VCaP (cell line): ENCODE measurements around the gene NPEPPS.
"Not testable (repeated sequence)": the region's sequence is repeated elsewhere in the genome, so short reads cannot be mapped to it uniquely, and the experiment has no call there.

Source experiments
- H3K27ac ChIP-seq: fragments of 450-650 bp; 2 replicates; pipeline ENCODE4 v1.5.1; 2017
- CTCF ChIP-seq: fragments of 450-650 bp; conservative IDR thresholded peaks from 2 replicates; pipeline ENCODE4 v1.5.1; 2017; ENCODE audit warnings: mild to moderate bottlenecking, moderate library complexity

Gene NPEPPS

DNA sequence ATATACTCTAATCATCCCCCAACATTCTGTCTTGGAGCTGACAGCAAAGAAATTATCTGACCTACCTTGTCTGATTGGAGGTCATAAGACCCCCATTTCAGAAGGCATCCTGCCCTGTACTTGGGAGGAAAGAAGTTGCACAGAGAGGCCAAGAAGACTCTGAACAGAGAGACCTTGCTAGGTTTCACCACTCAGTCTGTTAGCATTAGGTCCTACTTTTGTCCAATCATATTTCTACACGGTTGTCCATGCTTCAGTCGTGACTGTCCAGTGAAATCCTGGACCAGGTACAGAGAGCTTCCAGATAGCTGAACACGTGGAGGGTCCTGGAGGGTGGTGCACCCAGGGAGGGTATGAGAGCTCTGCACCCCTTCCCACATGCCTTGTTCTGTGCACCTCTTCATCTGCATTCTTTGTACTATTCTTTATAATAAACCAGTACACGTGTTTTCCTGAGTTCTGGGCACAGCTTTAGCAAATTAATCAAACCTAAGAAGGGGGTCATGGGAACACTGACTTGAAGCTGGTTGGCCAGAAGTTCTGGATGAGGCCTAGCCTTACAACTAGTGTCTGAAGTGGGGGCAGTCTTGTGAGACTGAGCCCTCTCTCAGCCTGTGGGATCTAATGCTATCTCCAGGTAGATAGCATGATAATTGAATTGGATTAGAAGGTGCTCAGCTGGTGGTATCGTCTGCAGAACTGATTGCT lies 30.9 kb downstream of the NPEPPS start:
- not testable (repeated sequence) for H3K27ac ChIP-seq

- not testable (repeated sequence) for H3K27ac ChIP-seq
Measured at GRCh38 chr17:47562406-47562705, 31.4 kb downstream of the NPEPPS start.

- not testable (repeated sequence) for H3K27ac ChIP-seq
Measured at GRCh38 chr17:47567261-47567660, 36.4 kb downstream of the NPEPPS start.

- H3K27ac ChIP-seq, result not testable (repeated sequence)
Measured at GRCh38 chr17:47572561-47572960, 41.7 kb downstream of the NPEPPS start.

- H3K27ac ChIP-seq, result peak overlapping the region; percentile 65; the same call in 1 of the 2 replicates
Measured at GRCh38 chr17:47582416-47582815, 51.5 kb downstream of the NPEPPS start.

DNA sequence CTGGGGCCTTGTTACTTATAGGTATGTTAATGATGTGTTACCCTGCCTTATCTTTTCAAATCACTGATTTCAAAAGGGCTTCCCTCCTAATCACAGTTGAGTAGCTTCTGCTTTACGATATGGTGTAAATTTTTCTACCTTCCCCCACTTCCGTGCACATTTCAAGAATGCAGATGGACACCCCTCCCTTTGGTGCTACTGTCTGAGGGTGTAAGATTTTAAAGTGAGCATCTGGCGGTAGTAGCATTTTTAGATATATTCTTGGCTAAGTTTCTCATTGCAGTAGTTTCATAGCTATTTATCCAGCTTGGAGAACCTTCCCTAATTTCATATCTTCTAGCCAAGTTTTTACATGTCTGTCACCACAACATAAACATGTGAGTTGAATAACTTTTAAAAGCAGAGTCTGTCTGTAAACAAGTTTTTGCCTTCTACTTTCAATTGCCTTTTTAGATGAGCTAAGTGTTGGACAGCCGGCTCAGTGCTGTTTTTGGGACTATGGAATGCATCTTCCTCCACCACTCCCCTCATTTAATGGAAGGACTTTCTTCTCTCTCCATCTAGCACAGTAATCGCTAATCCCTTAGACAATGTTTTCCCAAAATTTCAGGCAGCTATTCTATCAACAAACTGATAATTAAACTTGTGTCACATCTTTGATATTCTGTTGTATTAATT lies 55.6 kb downstream of the NPEPPS start:
- peak overlapping the region; percentile 43; the same call in 1 of the 2 replicates for H3K27ac ChIP-seq

GRCh38 chr17:47593522-47593921 lies 62.6 kb downstream of the NPEPPS start:
- not testable (repeated sequence) for H3K27ac ChIP-seq

- no peak for TF ChIP-seq CTCF
- no peak overlapping the region for H3K27ac ChIP-seq
Measured at GRCh38 chr17:47603830-47604597, 73.1 kb downstream of the NPEPPS start.

GRCh38 chr17:47604598-47604927 lies 73.7 kb downstream of the NPEPPS start:
- no peak overlapping the region for H3K27ac ChIP-seq
- no peak for TF ChIP-seq CTCF

DNA sequence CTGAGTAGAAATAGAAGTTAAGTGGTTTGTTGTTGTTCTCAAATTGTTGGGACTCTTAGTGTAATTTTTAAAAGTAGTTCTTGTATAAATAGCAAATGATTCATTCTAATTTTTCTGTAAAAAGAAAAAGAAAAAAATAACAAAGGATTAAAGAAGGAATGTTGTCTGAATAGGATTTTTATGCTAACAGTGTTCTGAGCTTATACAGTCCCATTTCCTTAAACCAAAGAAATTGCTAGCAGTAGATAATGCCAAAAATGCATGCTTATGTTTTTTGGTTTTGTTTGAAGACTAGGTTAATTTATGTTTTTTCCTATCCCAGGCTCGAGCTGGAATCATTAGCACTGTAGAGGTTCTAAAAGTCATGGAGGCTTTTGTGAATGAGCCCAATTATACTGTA lies 74.1 kb downstream of the NPEPPS start:
- no peak for TF ChIP-seq CTCF
- H3K27ac ChIP-seq, result no peak overlapping the region

GRCh38 chr17:47607481-47607880 lies 76.6 kb downstream of the NPEPPS start:
- no peak overlapping the region; the same call in 1 of the 2 replicates for H3K27ac ChIP-seq
- TF ChIP-seq CTCF, result no peak
